Measurements from ENCODE around the gene FBXL15.

The FBXL15 gene

DNA sequence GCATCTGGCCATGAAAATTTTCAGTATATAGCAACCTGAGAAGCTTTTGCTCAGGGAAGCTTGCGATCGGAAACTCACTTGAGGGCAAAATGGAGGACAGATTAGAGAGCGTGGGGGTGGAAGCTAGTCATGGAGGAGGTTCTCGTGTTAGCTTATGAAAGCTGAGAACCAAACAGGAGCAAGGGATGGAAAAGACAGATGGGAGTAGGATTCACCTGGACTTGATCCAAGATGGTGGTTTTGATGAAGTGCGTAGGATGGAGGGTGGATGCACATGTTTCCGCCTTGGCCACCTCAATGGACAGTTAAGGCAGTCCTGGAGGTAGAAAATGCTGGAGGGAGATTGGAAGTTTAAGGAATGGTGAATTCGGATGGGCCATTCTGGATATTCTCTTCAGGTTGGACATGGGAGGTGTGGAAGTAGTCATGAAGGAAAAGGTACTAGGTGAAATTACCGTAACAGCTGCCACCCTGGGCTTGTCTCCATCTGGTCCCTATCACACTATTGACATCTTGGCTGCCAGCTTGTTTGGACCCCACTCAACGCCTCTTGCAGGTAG, 37.0 kb downstream of the FBXL15 start:
- no peak for DNase-seq (ENCODE audit: low read depth)

GRCh38 chr10:102458656-102459055, 38.0 kb downstream of the FBXL15 start:
- DNase-seq (ENCODE audit: low read depth): no peak

- no peak for DNase-seq (ENCODE audit: low read depth)
Observed at GRCh38 chr10:102460836-102461186, 40.2 kb downstream of the FBXL15 start.

DNA sequence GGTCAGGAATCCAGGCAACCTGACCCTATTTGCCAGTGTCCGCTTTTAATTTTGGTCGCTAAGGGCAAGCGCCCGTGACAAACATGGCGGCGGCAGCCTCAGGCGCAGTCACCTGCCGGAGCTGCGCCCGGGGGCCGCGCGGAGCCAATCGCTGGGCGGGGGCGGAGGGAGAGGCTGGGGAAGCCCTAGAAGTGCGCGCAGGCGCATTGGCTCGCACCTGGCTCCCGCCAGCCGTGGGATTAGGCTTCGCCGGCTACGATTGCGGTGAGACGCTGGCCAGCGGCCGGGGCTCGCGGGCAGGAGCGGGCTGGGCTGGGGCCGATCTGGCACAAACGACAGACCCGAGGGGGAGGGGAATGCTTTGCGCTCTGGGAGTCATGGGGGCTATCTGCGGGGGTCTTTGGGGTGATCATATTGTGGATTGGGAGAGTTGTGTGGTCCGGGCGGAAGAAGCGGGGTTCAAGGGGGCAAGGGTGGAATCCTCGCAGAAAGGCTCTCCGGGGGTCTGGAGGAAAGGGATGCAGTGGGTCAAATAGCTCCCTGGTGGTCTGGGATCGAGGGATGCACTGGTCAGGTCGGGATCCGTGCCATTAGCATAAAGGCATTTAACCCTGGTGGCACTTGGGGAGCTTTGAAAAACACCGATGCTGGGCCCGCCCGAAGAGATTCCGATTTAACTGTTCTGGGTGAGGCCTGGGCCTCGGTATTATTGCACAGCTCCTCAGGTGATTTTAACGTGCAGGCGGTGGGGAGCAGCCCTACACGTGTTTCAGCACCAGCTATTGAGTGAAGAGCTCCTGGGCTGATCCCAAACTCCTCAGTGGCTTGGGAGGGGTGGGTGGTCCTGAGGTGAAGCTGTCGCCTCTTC, 40.8 kb downstream of the FBXL15 start:
- DNase-seq (ENCODE audit: low read depth): peak; percentile 54

DNA sequence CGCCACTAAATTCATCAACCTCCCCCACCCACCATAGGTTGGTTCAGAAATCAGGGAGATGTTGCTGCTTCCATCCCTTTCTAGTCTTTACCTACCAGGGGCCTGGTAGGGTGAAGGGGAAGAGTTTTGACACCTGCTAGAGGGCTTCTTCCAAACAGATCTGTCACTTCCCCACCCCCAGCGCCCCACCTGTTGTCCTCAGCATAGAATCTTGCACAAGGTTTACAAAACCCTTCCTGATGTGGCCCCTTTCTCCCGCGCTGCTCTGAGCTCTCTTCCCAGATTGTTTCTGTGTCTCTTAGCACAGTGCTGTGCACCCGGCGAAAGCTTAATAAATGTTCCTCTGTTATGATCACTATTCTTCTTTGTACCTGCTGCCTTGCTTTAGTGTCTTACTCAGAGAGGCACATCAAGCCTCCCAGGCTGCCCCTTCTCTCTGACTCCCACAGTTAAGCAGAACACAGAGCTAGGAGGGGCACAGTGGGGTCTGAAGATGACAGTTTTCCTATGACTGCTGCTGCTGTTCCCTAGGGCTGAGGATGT, 41.9 kb downstream of the FBXL15 start:
- no peak for DNase-seq (ENCODE audit: low read depth)

DNA sequence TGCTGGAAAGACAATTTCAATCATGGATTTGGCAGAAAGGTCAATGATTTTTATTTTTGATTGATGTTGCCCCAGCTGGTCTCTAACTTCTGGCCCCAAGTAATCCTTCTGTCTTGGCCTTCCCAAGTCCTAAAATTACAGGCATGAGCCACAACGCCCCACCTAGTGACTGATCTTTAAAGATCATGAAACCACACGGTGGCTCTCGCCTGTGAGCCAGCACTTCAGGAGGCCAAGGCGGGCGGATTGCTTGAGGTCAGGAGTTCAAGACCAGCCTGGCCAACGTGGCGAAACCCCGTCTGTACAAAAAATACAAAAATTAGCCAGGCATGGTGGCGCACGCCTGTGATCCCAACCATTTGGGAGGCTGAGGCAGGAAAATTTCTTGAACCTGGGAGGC, 43.3 kb downstream of the FBXL15 start:
- DNase-seq (ENCODE audit: low read depth): no peak

- DNase-seq (ENCODE audit: low read depth): no peak
Observed at GRCh38 chr10:102465466-102465865, 44.8 kb downstream of the FBXL15 start.

GRCh38 chr10:102467318-102467717, 46.7 kb downstream of the FBXL15 start:
- no peak for DNase-seq (ENCODE audit: low read depth)

- no peak for DNase-seq (ENCODE audit: low read depth)
Observed at GRCh38 chr10:102467971-102468438, 47.4 kb downstream of the FBXL15 start.

DNA sequence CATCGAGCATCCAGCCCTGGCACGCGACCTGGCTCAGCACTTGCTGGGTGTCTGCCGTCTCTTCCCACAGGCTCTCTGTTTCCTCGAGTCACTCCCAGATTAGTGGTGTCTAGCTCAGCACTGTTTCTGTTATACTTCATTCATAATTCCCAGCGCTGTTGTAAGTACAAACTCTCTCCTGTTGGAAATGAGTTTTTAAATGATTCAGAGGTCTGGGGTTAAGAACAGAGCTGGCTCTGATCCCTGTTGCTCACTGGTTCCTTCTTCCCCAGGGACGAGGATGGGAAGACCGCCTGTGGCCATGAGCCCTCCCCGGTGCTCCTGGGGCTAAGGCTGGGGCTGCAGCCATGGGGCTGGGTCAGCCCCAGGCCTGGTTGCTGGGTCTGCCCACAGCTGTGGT, 48.0 kb downstream of the FBXL15 start:
- no peak for DNase-seq (ENCODE audit: low read depth)

GRCh38 chr10:102470579-102471546, 50.2 kb downstream of the FBXL15 start:
- no peak for DNase-seq (ENCODE audit: low read depth)

Data from fibroblast of the conjunctiva (primary cell).